SJCRH30 (cell line): ENCODE data around the gene TTYH2. TPM values are rescaled to one million over a fixed set of nuclear protein-coding genes. Genes with fewer than 3 reads are reported as not detected.

Source experiments
- DNase-seq, 2 experiments: peaks; one replicate each; pipeline ENCODE4 v3.0.0-alpha.2; 2015 to 2020
- H3K27ac ChIP-seq: fragments of 250-450 bp; sonication (Bioruptor Pico); 2 replicates; pipeline ENCODE4 v1.5.1; 2020; ENCODE audit warnings: mild to moderate bottlenecking, moderate library complexity
- H3K27me3 ChIP-seq: fragments of 250-450 bp; sonication (Bioruptor Pico); 2 replicates; pipeline ENCODE4 v1.5.1; 2020; ENCODE audit warnings: mild to moderate bottlenecking, moderate library complexity
- H3K36me3 ChIP-seq: fragments of 250-450 bp; sonication (Bioruptor Pico); 2 replicates; pipeline ENCODE4 v1.5.1; 2020; ENCODE audit warnings: mild to moderate bottlenecking, moderate library complexity
- H3K4me1 ChIP-seq: fragments of 250-450 bp; sonication (Bioruptor Pico); 2 replicates; pipeline ENCODE4 v1.5.1; 2020; ENCODE audit warnings: mild to moderate bottlenecking, moderate library complexity
- H3K4me3 ChIP-seq: fragments of 250-450 bp; sonication (Bioruptor Pico); 2 replicates; pipeline ENCODE4 v1.5.1; 2020; ENCODE audit warnings: mild to moderate bottlenecking, moderate library complexity
- H3K9me3 ChIP-seq: fragments of 250-450 bp; sonication (Bioruptor Pico); replicated peaks from 2 replicates; pipeline ENCODE4 v1.5.1; 2020; ENCODE audit warnings: mild to moderate bottlenecking, moderate library complexity
- total RNA-seq: library from RNA; depleted of rRNA; stranded (reverse); fragments of >200 nt; shearing (Covaris generic); gene quantifications from 2 replicates; pipeline ENCODE4 v1.2.3, GENCODE V29; 2014

TTYH2 gene
- total RNA-seq, 1 experiment from 2014 or later, result 45.8 TPM

DNA sequence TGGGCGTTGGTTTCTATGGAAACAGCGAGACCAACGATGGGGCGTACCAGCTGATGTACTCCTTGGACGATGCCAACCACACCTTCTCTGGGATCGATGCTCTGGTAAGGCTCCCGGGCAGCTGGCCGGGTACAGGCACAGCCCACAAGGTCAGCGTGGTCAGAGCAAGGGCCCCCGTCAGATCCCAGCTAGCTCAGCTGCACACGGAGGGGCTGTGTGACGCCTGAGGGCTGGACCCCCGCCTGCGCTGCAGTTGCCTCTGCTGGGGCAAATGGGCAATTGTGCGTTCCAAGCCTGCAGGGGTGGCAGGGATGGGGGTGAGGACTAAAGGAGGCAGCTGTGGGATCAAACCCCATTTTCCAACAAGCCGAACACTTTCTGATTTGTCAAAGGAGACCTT, 17.5 kb downstream of the TTYH2 start:
- Histone ChIP-seq H3K9me3 (no peaks in the 10 kb centered on the region), H3K27ac (no peak overlapping the region), H3K36me3 (peaks cover 21% of the 10 kb centered on the region), H3K4me3 (no peak overlapping the region), H3K27me3 (no peaks in the 10 kb centered on the region), H3K4me1 (peaks cover 22% of the 10 kb centered on the region)
- DNase-seq, result no peak

DNA sequence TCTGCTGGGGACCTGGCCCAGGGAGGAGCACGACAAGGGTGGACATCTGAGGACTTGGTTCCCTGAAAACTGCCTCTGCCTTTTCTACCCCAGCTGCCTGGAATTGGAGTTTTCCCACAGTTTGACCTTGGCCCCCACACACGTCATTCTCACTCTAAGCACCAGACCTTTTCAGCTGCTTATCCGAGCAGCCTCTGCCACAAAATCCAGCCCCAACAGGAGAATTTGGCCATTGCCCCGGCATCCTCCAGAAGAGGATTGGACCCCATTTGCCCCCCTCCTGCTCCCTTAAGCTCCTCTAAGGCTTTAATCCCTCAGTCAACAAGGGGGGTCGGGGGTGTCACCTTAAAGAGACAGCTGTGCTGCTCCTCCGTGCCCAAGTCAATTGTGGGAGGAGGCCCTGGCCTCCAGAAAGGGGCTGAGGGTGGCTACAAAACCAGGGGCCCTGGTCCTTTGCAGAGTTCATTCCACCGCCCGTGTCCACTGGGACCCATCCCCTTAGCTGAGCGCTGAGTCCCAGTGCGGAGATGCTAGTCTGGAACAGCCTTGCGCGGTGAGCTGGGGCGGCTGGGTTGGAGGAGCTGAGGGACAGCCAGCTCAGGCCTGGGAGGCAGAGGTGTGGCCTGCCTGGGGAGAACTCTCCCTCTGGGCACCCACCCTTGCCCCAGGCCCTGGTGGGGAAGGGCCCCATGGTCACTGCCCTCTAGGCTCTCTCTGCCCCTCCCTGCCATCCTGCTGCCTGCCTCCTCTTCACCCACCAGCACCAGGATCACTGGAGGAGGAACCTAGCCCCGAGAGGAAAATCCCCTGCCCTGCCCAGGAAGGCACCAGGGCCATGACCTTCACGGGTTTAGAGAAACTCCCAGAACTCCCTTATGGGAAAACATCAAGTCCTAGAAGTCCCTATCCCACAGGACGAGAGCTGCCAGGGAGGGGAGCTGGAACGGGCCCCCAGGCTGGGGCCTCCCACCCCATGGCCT, 18.8 kb downstream of the TTYH2 start:
- Histone ChIP-seq H3K36me3 (peaks cover 23% of the 10 kb centered on the region), H3K9me3 (no peaks in the 10 kb centered on the region), H3K4me3 (no peak overlapping the region), H3K4me1 (peaks cover 22% of the 10 kb centered on the region), H3K27me3 (no peaks in the 10 kb centered on the region), H3K27ac (no peak overlapping the region)
- peak; percentile 99 for DNase-seq

DNA sequence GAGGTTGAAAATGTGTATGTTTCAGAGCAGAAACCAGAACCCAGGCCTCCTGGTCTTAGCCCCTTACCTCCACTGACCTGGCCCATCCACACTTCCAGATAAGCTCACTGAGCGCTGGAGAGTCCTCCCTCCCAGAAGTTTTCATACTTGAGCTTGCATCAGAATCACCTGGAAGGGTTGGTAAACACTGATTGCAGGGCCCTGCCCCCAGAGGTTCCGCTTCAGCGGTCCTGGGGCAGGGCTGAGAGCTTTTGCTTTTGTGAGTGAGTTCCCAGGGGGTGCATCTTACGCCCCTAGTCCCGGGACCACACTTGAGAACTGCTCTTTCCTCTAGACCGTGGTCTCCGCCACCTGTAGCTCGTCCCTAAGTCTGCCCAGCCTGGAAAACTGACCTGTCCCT, 20.6 kb downstream of the TTYH2 start:
- Histone ChIP-seq H3K9me3 (no peaks in the 10 kb centered on the region), H3K27ac (no peak overlapping the region), H3K4me3 (no peak overlapping the region), H3K27me3 (no peaks in the 10 kb centered on the region), H3K4me1 (peaks cover 22% of the 10 kb centered on the region), H3K36me3 (peaks cover 33% of the 10 kb centered on the region)
- no peak for DNase-seq

- Histone ChIP-seq H3K27me3 (no peaks in the 10 kb centered on the region), H3K4me3 (no peak overlapping the region), H3K4me1 (peaks cover 22% of the 10 kb centered on the region), H3K9me3 (no peaks in the 10 kb centered on the region), H3K36me3 (peaks cover 30% of the 10 kb centered on the region), H3K27ac (no peak overlapping the region)
- no peak for DNase-seq
Measured at GRCh38 chr17:74234486-74234885, 21.1 kb downstream of the TTYH2 start.

DNA sequence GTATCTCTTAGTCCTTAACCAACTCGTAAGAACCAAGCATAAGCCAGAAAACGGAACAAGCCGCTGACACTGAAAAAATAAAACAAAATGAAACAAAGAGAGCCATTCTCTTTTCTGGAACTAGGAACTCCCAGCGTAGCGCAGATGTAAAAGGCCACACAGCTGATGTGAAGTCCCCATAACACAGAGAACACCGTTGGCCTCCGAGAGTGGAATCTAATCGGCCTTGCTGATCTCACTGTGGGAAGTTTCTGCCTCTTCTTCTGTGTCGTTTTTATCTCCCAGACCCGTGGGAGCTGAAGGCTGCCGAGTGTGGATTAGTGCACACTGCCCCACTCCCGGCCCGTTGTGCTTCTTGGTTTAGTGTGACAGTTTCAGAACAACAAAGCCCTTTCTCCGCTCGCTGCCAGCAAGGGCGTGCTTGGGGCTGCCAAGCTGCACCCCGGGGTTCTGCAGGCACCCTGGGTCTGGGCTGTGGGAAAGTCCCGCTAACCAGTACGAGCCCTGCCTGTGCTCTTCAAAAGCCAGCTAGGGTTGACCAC, 21.7 kb downstream of the TTYH2 start:
- Histone ChIP-seq H3K4me3 (no peak overlapping the region), H3K27ac (no peak overlapping the region), H3K9me3 (no peaks in the 10 kb centered on the region), H3K36me3 (peaks cover 34% of the 10 kb centered on the region), H3K4me1 (peaks cover 22% of the 10 kb centered on the region), H3K27me3 (no peaks in the 10 kb centered on the region)
- no peak for DNase-seq

DNA sequence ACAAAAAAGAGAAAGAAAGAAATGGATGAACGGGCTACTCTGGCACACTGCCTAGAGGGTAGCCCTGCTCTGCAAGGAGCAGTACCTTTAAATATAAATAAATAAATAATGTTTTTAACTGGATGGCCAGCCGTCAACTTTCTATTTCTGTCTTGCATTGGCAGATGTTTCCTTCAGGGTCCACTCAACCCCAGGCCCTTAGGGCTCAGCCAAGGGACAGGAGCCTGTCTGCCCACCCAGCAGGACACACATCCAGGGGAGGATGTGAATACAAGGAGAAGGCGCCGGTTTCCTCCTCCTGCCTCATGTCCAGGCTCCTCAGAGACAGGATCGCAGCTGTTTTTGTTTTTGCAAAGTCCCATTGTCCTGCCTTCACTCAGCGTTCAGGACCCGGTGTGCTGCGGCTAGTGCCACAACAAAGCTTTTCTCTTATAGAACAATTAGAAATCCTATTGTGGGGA, 22.6 kb downstream of the TTYH2 start:
- DNase-seq, result peak in 1 of 2 experiments; percentile 45
- no peak overlapping the region for H3K4me3 ChIP-seq
- H3K27ac ChIP-seq, result no peak overlapping the region
- no peaks in the 10 kb centered on the region for H3K27me3 ChIP-seq
- H3K9me3 ChIP-seq, result no peaks in the 10 kb centered on the region
- peaks cover 20% of the 10 kb centered on the region for H3K4me1 ChIP-seq
- peaks cover 31% of the 10 kb centered on the region for H3K36me3 ChIP-seq

- Histone ChIP-seq H3K4me1 (peaks cover 9% of the 10 kb centered on the region), H3K4me3 (no peak overlapping the region), H3K27ac (no peak overlapping the region), H3K27me3 (no peaks in the 10 kb centered on the region), H3K9me3 (no peaks in the 10 kb centered on the region), H3K36me3 (peaks cover 33% of the 10 kb centered on the region; the same call in 1 of the 2 replicates)
- DNase-seq, result no peak
Measured at GRCh38 chr17:74237321-74237720, 23.9 kb downstream of the TTYH2 start.

DNA sequence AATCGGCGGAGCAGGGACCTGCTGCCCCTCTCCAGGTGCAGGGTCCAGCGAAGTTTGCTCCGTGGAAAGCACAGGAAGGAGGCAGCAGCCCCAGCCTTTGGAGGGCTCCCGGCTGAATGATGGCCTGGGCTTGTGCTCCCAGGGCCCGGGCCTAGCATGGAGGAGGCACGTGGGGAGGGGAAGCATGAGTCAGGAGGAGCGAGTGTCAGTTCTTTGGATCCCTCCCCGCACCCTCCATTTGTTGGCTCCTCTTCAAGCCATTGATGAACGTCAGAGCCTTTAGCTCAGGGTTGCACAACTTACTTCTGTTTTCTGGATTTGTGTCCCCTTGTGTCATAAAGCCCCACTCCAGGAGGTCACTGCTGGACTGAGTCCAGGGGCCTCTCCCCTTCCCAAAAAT, 25.8 kb downstream of the TTYH2 start:
- Histone ChIP-seq H3K9me3 (no peaks in the 10 kb centered on the region), H3K4me3 (no peak overlapping the region), H3K27me3 (no peaks in the 10 kb centered on the region), H3K36me3 (peaks cover 36% of the 10 kb centered on the region; the same call in 1 of the 2 replicates), H3K27ac (no peak overlapping the region), H3K4me1 (peaks cover 2% of the 10 kb centered on the region; the same call in 1 of the 2 replicates)
- DNase-seq, result no peak

GRCh38 chr17:74240618-74241205, 27.3 kb downstream of the TTYH2 start:
- Histone ChIP-seq H3K36me3 (peaks cover 36% of the 10 kb centered on the region; the same call in 1 of the 2 replicates), H3K9me3 (no peaks in the 10 kb centered on the region), H3K4me1 (peaks cover 13% of the 10 kb centered on the region), H3K4me3 (no peak overlapping the region), H3K27me3 (no peaks in the 10 kb centered on the region), H3K27ac (no peak overlapping the region)
- no peak for DNase-seq

- Histone ChIP-seq H3K4me3 (no peak overlapping the region), H3K36me3 (peaks cover 39% of the 10 kb centered on the region; the same call in 1 of the 2 replicates), H3K27ac (no peak overlapping the region), H3K9me3 (no peaks in the 10 kb centered on the region), H3K4me1 (peaks cover 18% of the 10 kb centered on the region), H3K27me3 (no peaks in the 10 kb centered on the region)
- no peak for DNase-seq
Measured at GRCh38 chr17:74241431-74241830, 28.1 kb downstream of the TTYH2 start.

DNA sequence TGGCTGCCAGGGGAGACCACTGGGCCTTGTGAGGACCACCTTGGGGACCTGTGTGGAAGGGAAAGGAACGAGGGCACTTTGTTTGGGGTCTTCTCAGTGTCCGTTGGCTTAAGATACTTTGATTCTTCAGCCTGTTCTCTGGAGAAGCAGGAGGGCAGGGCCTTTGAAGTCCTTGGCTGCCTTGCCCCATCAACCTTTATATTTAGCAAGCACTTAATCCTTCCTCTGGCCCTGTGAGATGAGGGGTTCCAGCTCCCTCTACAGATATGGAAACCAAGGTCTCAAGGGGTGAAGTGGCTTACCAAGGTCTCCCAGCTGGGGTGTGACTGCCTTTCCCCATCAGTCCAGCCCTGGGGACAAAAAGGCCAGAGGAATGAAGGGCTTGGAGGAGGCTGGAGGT, 28.5 kb downstream of the TTYH2 start:
- no peaks in the 10 kb centered on the region for H3K27me3 ChIP-seq
- H3K36me3 ChIP-seq, result peaks cover 39% of the 10 kb centered on the region; the same call in 1 of the 2 replicates
- no peaks in the 10 kb centered on the region for H3K9me3 ChIP-seq
- no peak overlapping the region for H3K27ac ChIP-seq
- H3K4me3 ChIP-seq, result no peak overlapping the region
- DNase-seq, result no peak
- H3K4me1 ChIP-seq, result peaks cover 18% of the 10 kb centered on the region

- peaks cover 18% of the 10 kb centered on the region for H3K4me1 ChIP-seq
- H3K27ac ChIP-seq, result no peak overlapping the region
Measured at GRCh38 chr17:74243013-74243755, 29.8 kb downstream of the TTYH2 start.

GRCh38 chr17:74244128-74244527, 30.8 kb downstream of the TTYH2 start:
- Histone ChIP-seq H3K4me1 (peaks cover 18% of the 10 kb centered on the region), H3K4me3 (no peak overlapping the region), H3K9me3 (no peaks in the 10 kb centered on the region), H3K27me3 (no peaks in the 10 kb centered on the region), H3K36me3 (peaks cover 19% of the 10 kb centered on the region; the same call in 1 of the 2 replicates), H3K27ac (no peak overlapping the region)
- no peak for DNase-seq

More at GRCh38 chr17:74243013-74243755, 29.8 kb downstream of the TTYH2 start:
- peaks cover 27% of the 10 kb centered on the region; the same call in 1 of the 2 replicates for H3K36me3 ChIP-seq
- H3K9me3 ChIP-seq, result no peaks in the 10 kb centered on the region
- no peak for DNase-seq
- H3K27me3 ChIP-seq, result no peaks in the 10 kb centered on the region
- H3K4me3 ChIP-seq, result no peak overlapping the region

DNA sequence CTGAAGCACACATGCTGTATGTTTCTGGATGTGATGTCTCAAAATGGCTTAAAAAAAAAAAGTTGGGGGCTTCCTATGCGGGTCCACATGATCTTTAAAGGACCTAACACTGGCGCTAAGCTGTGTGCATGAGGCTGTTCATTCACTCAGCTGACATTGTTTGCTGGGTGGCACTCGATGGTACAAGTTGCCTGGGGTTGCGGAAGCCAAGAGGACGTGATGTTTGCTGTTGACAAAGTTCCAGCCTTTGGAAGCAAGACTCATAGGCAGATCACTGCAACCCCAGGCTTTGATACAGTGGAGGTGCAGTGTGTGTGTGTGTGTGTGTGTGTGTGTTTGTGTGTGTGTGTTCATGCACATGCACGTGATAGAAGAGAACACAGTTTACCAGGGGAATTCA, 31.2 kb downstream of the TTYH2 start:
- Histone ChIP-seq H3K27ac (no peak overlapping the region), H3K36me3 (peaks cover 18% of the 10 kb centered on the region; the same call in 1 of the 2 replicates), H3K27me3 (no peaks in the 10 kb centered on the region), H3K4me3 (no peak overlapping the region), H3K9me3 (no peaks in the 10 kb centered on the region), H3K4me1 (peaks cover 18% of the 10 kb centered on the region)
- DNase-seq, result no peak
